ENCODE measurements around the gene UTF1.

UTF1 gene

DNA sequence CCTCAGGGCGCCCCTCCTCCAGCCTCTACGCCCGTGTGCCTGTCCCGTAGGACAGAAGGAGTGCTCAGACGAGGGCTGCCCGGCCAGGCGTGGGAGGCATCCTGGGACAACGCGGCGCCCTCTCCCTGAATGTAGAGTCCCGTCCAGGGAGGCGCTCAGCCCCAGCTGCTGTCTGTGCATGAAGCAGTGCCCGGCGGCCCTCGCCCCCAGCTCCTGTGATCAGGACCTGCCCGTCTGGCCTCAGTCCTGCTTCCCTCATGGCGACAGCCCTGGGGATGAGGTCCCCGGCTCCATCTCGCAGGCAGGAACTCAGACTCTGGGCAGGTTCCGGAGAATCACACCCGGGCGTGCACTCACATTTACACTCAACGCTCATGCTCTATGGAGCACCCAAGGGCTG is 24.9 kb upstream of the UTF1 start:
- no peak for DNase-seq (ENCODE audit: low read depth)
- no peak overlapping the region for H3K4me3 ChIP-seq (replicated peaks; ENCODE audit: low read depth, low read length)
- TF ChIP-seq, protein P1, sequence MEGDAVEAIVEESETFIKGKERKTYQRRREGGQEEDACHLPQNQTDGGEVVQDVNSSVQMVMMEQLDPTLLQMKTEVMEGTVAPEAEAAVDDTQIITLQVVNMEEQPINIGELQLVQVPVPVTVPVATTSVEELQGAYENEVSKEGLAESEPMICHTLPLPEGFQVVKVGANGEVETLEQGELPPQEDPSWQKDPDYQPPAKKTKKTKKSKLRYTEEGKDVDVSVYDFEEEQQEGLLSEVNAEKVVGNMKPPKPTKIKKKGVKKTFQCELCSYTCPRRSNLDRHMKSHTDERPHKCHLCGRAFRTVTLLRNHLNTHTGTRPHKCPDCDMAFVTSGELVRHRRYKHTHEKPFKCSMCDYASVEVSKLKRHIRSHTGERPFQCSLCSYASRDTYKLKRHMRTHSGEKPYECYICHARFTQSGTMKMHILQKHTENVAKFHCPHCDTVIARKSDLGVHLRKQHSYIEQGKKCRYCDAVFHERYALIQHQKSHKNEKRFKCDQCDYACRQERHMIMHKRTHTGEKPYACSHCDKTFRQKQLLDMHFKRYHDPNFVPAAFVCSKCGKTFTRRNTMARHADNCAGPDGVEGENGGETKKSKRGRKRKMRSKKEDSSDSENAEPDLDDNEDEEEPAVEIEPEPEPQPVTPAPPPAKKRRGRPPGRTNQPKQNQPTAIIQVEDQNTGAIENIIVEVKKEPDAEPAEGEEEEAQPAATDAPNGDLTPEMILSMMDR (IDR thresholded peaks at IDR 0.05; ENCODE audit: low read length, missing control alignments), result no peak

DNA sequence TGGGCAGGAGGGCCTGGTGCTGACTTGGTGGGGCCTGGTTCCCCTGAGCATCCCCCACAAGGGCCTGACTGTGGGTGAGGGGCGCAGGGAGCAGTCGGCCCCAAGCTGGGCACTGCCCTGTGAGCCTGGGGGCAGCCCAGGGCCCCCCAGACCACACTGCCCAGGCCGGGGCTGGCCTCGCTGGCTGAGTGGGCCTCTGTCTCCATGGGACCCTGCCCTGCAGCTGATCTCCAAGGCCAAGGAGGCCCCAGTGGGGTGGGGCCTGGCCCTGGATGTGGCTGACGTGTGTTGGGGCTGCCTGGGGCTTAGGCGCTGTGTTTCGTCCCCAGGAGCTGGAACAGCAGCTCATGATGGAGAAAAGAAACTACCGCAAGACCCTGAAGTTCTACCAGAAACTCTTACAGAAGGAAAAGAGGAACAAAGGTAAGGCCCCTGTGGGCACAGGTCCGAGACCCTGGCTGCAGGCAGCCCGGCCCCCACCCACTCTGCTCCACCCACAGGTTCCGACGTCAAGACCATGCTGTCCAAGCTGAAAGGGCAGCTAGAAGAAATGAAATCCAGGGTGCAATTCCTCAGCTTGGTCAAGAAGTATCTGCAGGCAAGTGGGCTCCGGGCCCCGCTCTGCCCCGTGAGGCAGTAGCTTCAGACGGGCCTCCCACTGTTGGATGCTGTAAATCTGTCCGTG is 23.5 kb upstream of the UTF1 start:
- H3K4me3 ChIP-seq (replicated peaks; ENCODE audit: low read depth, low read length), result no peak overlapping the region
- TF ChIP-seq, protein P1 (IDR thresholded peaks at IDR 0.05; ENCODE audit: low read length, missing control alignments), result no peak
- no peak for DNase-seq (ENCODE audit: low read depth)

DNA sequence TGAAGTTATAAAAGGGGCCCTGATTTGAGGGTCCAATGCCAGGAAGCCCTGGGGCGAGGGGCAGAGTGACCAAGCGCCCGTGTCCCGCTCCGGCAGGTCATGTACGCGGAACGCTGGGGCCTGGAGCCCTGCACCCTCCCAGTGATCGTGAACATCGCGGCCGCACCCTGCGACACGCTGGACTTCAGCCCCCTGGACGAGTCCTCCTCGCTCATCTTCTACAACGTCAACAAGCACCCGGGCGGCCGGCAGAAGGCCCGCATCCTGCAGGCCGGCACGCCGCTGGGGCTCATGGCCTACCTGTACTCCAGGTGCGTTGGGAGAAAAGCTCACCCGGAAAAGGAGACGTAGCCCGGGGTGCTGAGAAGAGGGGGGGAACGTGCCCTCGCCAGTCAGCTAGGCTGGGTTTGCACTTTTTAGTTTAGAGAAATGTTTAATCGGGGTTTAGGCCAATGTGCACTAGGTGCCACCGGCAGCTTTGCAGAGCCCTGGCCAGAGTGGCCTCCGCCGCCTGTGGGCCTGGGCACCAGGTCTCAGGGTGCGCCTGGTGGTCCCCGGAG is 22.9 kb upstream of the UTF1 start:
- no peak for DNase-seq (ENCODE audit: low read depth)
- no peak overlapping the region for H3K4me3 ChIP-seq (replicated peaks; ENCODE audit: low read depth, low read length)
- TF ChIP-seq, protein P1 (IDR thresholded peaks at IDR 0.05; ENCODE audit: low read length, missing control alignments), result no peak

DNA sequence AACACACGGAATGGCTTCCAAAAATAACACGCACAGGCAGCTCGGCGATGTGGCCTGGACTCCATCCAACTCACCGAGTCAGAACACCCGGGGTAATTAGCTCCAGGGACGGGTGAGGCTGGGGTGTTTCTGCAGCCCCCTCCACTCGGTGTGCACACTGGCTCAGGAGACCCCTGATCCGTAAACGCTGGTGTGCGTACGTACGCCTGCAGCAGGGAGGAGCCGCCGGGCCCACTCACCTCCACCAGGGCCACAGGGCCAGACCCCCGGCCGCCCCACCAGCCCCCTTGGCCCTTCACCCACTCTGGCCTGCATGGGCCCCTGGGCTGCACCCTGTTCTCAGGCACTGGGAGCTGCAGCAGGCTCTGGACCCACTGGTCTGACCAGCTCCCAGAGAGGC is 22.4 kb upstream of the UTF1 start:
- TF ChIP-seq, protein P1 (IDR thresholded peaks at IDR 0.05; ENCODE audit: low read length, missing control alignments), result no peak
- no peak for DNase-seq (ENCODE audit: low read depth)
- H3K4me3 ChIP-seq (replicated peaks; ENCODE audit: low read depth, low read length), result no peak overlapping the region

DNA sequence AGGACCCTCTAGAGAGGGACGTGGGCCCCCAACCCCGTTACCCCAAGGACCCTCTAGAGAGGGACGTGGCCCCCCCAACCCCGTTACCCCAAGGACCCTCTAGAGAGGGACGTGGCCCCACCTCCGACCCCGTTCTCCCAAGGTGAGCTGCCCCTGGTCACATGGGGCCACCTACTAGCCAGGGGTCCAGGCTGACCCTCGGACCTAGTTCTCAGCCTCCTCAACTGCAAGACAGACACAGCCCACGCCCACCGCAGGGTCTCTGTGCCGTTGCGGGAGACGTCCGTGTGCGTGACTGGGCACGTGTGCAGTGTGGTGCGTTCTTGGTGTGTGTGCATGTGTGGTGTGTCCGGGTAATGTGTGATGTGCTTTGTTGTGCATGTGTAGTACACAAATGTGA is 21.6 kb upstream of the UTF1 start:
- no peak overlapping the region for H3K4me3 ChIP-seq (replicated peaks; ENCODE audit: low read depth, low read length)
- TF ChIP-seq, protein P1 (IDR thresholded peaks at IDR 0.05; ENCODE audit: low read length, missing control alignments), result no peak
- DNase-seq (ENCODE audit: low read depth), result no peak

DNA sequence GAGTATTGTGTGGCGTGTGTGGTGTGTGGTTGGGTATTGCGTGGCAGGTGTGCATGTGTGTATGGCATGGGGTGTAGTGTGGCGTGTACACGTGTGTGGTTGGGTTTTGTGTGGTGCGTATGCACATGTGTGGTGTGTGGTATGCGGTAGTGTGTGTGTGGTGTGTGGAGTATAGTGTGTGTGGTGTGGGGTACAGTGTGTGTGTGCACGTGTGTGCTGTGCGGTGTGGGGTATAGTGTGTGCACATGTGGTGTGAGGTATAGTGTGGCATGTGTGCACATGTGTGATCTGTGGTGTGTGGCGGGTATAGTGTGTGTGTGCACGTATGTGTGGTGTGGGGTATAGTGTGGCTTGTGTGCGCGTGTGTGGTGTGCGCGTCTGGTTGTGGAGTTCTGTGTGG is 20.9 kb upstream of the UTF1 start:
- TF ChIP-seq, protein P1 (IDR thresholded peaks at IDR 0.05; ENCODE audit: low read length, missing control alignments), result no peak
- no peak overlapping the region for H3K4me3 ChIP-seq (replicated peaks; ENCODE audit: low read depth, low read length)
- no peak for DNase-seq (ENCODE audit: low read depth)

- TF ChIP-seq, protein P1 (IDR thresholded peaks at IDR 0.05; ENCODE audit: low read length, missing control alignments), result no peak
- H3K4me3 ChIP-seq (replicated peaks; ENCODE audit: low read depth, low read length), result no peak overlapping the region
- DNase-seq (ENCODE audit: low read depth), result no peak
Observed at GRCh38 chr10:133209641-133210040, 20.4 kb upstream of the UTF1 start.

Measured in fibroblast of pulmonary artery (primary cell).